ENCODE results near the gene IL3RA.
"Not testable (repeated sequence)": the region's sequence is repeated elsewhere in the genome, so short reads cannot be mapped to it uniquely, and the experiment has no call there.

The IL3RA gene

GRCh38 chrX:1327651-1328304 is 8.8 kb upstream of the IL3RA start:
- FAIRE-seq (no peak), DNase-seq (ENCODE audit: insufficient read length, low spot score) (no peak)

- no peak for DNase-seq (ENCODE audit: insufficient read length, low spot score)
- FAIRE-seq = no peak
Observed at GRCh38 chrX:1330605-1331004, 6.0 kb upstream of the IL3RA start.

GRCh38 chrX:1332433-1332832 is 4.2 kb upstream of the IL3RA start:
- not testable (repeated sequence) for FAIRE-seq

GRCh38 chrX:1334854-1335253 is 1.7 kb upstream of the IL3RA start:
- DNase-seq (ENCODE audit: insufficient read length, low spot score) (no peak), FAIRE-seq (no peak)

More at GRCh38 chrX:1332433-1332832, 4.2 kb upstream of the IL3RA start:
- DNase-seq (ENCODE audit: insufficient read length, low spot score) = not testable (repeated sequence)

- peak; percentile 47 for FAIRE-seq
- no peak for DNase-seq (ENCODE audit: insufficient read length, low spot score)
Observed at GRCh38 chrX:1336948-1337779, 579 bp downstream of the IL3RA start.

- DNase-seq (ENCODE audit: insufficient read length, low spot score) (no peak), FAIRE-seq (no peak)
Observed at GRCh38 chrX:1341545-1342184, 5.1 kb downstream of the IL3RA start.

- not testable (repeated sequence) for FAIRE-seq; DNase-seq (ENCODE audit: insufficient read length, low spot score)
Observed at GRCh38 chrX:1349606-1350005, 13.0 kb downstream of the IL3RA start.

GRCh38 chrX:1351981-1352714 is 15.6 kb downstream of the IL3RA start:
- no peak for FAIRE-seq
- DNase-seq (ENCODE audit: insufficient read length, low spot score) = no peak

- no peak for FAIRE-seq
Observed at GRCh38 chrX:1354036-1355019, 17.7 kb downstream of the IL3RA start.

GRCh38 chrX:1355131-1356046 is 18.8 kb downstream of the IL3RA start:
- DNase-seq (ENCODE audit: insufficient read length, low spot score) = no peak
- no peak for FAIRE-seq

More at GRCh38 chrX:1354036-1355019, 17.7 kb downstream of the IL3RA start:
- DNase-seq (ENCODE audit: insufficient read length, low spot score) = no peak

- DNase-seq (ENCODE audit: insufficient read length, low spot score) (no peak), FAIRE-seq (no peak)
Observed at GRCh38 chrX:1357993-1358392, 21.4 kb downstream of the IL3RA start.

- no peak for DNase-seq (ENCODE audit: insufficient read length, low spot score)
- no peak for FAIRE-seq
Observed at GRCh38 chrX:1358793-1359476, 22.4 kb downstream of the IL3RA start.

- no peak for FAIRE-seq
Observed at GRCh38 chrX:1359477-1359873, 22.9 kb downstream of the IL3RA start.

GRCh38 chrX:1360171-1360570 is 23.6 kb downstream of the IL3RA start:
- no peak for DNase-seq (ENCODE audit: insufficient read length, low spot score)
- no peak for FAIRE-seq

More at GRCh38 chrX:1359477-1359873, 22.9 kb downstream of the IL3RA start:
- no peak for DNase-seq (ENCODE audit: insufficient read length, low spot score)

GRCh38 chrX:1361275-1361674 is 24.7 kb downstream of the IL3RA start:
- FAIRE-seq (no peak), DNase-seq (ENCODE audit: insufficient read length, low spot score) (no peak)

GRCh38 chrX:1361910-1362309 is 25.3 kb downstream of the IL3RA start:
- DNase-seq (ENCODE audit: insufficient read length, low spot score) = no peak
- FAIRE-seq = no peak

GRCh38 chrX:1366363-1366762 is 29.8 kb downstream of the IL3RA start:
- not testable (repeated sequence) for DNase-seq (ENCODE audit: insufficient read length, low spot score); FAIRE-seq

GRCh38 chrX:1368385-1368698 is 31.8 kb downstream of the IL3RA start:
- FAIRE-seq = no peak

More at GRCh38 chrX:1368385-1368698, 31.8 kb downstream of the IL3RA start:
- no peak for DNase-seq (ENCODE audit: insufficient read length, low spot score)
